Measurements from ENCODE around the gene MAPK8.
A peak's percentile ranks its signal among the peaks of the same experiment; 100 is the strongest.

The MAPK8 gene

GRCh38 chr10:48336978-48337599 lies 30.6 kb downstream of the MAPK8 start:
- TF ChIP-seq GATA2 (IDR thresholded peaks at IDR 0.05; ENCODE audit: low read depth, low read length) = no peak
- no peak for TF ChIP-seq GATA3 (IDR thresholded peaks at IDR 0.05; ENCODE audit: low read depth, low read length)

DNA sequence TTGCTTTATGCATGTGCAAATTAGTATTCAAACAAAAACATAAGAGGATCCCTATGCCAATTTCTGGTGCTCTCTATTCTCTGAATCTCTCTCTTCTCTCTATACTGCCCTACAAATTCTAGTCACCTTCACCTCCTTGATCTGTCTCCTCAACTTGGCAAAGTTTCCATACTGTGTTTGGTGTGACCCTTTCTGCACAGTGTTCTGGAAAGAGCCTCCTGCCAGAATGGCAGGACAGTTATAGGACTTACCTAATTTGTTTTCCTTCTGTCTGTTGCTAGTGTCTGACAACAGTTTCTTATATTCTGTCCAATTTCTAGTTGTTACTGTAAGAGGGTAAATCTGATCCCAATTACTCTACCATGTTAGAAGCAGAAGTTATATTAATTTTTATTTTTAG lies 34.3 kb downstream of the MAPK8 start:
- TF ChIP-seq GATA2 (IDR thresholded peaks at IDR 0.05; ENCODE audit: low read depth, low read length) (no peak), GATA3 (IDR thresholded peaks at IDR 0.05; ENCODE audit: low read depth, low read length) (no peak)

GRCh38 chr10:48343106-48343505 lies 36.6 kb downstream of the MAPK8 start:
- TF ChIP-seq GATA2 (IDR thresholded peaks at IDR 0.05; ENCODE audit: low read depth, low read length) (peak; percentile 53; the same call in 1 of the 2 replicates), GATA3 (IDR thresholded peaks at IDR 0.05; ENCODE audit: low read depth, low read length) (no peak)

- TF ChIP-seq GATA3 (IDR thresholded peaks at IDR 0.05; ENCODE audit: low read depth, low read length) = no peak
- no peak for TF ChIP-seq GATA2 (IDR thresholded peaks at IDR 0.05; ENCODE audit: low read depth, low read length)
Observed at GRCh38 chr10:48343921-48344598, 37.6 kb downstream of the MAPK8 start.

DNA sequence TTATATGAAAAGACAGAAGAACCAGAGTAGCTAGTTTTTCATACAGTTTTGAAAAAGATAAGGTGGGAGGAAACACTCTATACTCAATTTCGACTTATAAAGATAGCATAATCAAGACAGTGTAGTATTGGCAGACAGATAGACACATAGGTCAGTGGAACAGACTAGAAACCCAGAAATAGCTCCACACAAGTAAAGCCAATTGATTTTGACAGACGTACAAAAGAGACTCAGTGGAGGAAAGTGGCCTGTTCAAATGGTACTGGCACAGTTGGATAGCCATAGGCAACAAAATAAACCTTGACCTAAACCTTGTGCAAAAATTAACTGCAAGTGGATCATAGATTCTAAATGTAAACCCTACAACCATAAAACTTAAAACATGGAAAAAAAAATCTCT lies 46.8 kb downstream of the MAPK8 start:
- no peak for TF ChIP-seq GATA2 (IDR thresholded peaks at IDR 0.05; ENCODE audit: low read depth, low read length)
- no peak for TF ChIP-seq GATA3 (IDR thresholded peaks at IDR 0.05; ENCODE audit: low read depth, low read length)

DNA sequence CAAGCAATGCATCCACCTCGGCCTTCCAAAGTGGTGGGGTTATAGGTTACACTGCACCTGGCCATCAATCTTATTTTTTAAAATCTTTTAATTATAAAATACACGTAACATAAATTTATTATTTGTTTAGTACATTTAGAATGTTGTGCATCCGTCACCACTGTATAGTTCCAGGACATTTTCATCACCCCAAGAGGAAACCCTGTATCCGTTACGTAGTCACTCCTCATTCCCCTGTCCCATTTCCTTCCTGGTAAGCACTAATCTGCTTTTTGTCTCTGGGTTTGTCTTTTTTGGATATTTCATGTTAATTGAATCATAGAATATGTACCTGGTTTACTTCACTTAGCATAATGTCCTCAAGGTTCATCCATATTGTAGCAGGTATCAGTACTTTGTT lies 51.2 kb downstream of the MAPK8 start:
- TF ChIP-seq GATA2 (IDR thresholded peaks at IDR 0.05; ENCODE audit: low read depth, low read length) (no peak), GATA3 (IDR thresholded peaks at IDR 0.05; ENCODE audit: low read depth, low read length) (no peak)

GRCh38 chr10:48358162-48358561 lies 51.7 kb downstream of the MAPK8 start:
- TF ChIP-seq GATA2 (IDR thresholded peaks at IDR 0.05; ENCODE audit: low read depth, low read length) (no peak), GATA3 (IDR thresholded peaks at IDR 0.05; ENCODE audit: low read depth, low read length) (no peak)

DNA sequence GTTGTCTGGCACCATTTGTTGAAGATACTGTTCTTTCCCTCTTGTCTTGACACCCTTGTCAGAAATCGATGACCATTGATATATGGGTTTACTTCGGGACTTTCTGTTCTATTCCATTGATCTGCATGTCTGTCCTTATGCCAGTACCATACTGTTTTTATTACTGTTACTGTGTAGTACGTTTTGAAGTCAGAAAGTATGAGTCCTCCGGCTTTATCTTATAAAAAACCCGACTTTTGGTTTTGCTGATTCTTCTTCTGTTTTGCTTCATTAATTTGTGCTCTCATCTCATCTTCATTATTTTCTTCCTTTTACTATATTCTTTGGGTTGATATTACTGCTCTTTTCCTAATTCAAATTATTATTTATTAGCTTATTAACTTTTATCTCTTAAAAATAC lies 52.4 kb downstream of the MAPK8 start:
- TF ChIP-seq GATA3 (IDR thresholded peaks at IDR 0.05; ENCODE audit: low read depth, low read length) = no peak
- TF ChIP-seq GATA2 (IDR thresholded peaks at IDR 0.05; ENCODE audit: low read depth, low read length) = no peak

DNA sequence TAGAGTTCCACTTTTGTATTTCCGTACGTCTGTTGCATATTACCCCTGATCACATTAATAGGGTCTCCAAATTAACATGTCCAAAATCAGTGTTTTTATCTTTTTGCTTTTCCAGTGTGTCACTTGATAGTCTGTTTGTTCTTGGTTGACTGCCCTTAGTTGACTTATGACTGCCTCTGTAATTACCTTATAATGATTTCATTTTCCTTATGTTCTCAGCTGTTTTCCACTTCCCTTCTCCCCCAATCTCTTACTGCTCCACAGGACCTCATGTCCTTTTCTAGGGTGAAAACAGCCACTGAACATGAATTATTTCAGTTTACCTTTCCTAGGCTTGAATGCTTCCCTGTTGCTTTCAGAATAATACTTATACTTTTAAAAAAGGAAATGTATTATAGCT lies 54.7 kb downstream of the MAPK8 start:
- TF ChIP-seq GATA3 (IDR thresholded peaks at IDR 0.05; ENCODE audit: low read depth, low read length) (no peak), GATA2 (IDR thresholded peaks at IDR 0.05; ENCODE audit: low read depth, low read length) (no peak)

DNA sequence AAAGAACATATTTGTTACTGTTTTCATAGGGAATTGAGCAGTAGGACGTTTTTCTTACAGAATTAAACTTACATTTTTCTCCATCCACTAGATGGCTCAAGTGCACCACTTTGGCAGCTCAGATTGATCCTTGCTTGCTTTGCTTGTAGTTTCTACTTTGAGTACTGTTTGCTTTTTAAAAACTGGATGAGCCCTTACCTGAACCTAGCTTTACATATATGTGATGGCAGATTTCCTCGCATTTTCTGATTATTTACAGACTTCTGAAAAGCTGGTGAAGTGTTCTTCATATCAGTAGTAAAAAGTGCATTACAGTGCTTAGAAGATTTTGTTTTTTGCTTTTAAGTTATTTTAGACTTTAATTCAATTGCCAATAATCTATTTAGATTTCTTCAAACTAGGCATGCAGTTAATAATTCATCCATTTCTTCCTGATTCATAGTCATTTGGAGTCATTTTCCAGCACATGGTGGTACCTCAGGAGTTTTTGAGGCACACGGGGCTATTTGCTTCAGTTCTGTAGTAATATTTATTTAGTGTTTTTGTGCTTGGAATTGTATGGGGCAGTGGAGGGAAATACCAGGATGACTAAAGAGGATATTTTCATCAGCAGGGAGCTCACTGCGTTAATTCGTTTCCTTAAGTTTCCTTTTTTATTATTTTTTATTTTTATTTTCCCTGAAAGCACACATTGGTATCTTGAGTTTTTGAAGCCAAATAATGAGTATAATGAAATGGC lies 57.3 kb downstream of the MAPK8 start:
- no peak for TF ChIP-seq GATA3 (IDR thresholded peaks at IDR 0.05; ENCODE audit: low read depth, low read length)
- no peak for TF ChIP-seq GATA2 (IDR thresholded peaks at IDR 0.05; ENCODE audit: low read depth, low read length)

GRCh38 chr10:48364659-48365405 lies 58.4 kb downstream of the MAPK8 start:
- no peak for TF ChIP-seq GATA2 (IDR thresholded peaks at IDR 0.05; ENCODE audit: low read depth, low read length)
- no peak for TF ChIP-seq GATA3 (IDR thresholded peaks at IDR 0.05; ENCODE audit: low read depth, low read length)

DNA sequence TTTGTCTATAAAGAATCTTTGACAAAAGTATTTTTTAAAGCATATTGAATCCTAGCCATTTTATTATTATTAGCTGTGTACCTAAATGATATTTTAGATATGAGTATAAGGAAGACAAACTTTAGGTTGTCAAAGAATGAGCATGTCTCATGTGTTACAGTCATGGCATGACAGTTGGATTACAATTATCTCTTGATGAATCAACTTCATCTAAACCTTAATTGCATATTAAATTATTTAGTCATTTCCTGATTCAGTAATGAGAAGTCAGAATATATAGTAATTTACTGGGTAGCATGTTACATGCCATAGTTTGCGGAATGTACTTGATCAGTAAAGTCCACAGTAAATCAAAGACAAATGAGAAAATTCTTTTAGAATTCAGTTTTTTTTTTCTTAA lies 59.2 kb downstream of the MAPK8 start:
- TF ChIP-seq GATA2 (IDR thresholded peaks at IDR 0.05; ENCODE audit: low read depth, low read length) (no peak), GATA3 (IDR thresholded peaks at IDR 0.05; ENCODE audit: low read depth, low read length) (no peak)

- TF ChIP-seq GATA2 (IDR thresholded peaks at IDR 0.05; ENCODE audit: low read depth, low read length) = no peak
- TF ChIP-seq GATA3 (IDR thresholded peaks at IDR 0.05; ENCODE audit: low read depth, low read length) = no peak
Observed at GRCh38 chr10:48366261-48366660, 59.8 kb downstream of the MAPK8 start.

GRCh38 chr10:48369501-48369900 lies 63.0 kb downstream of the MAPK8 start:
- TF ChIP-seq GATA3 (IDR thresholded peaks at IDR 0.05; ENCODE audit: low read depth, low read length) (no peak), GATA2 (IDR thresholded peaks at IDR 0.05; ENCODE audit: low read depth, low read length) (no peak)

All from SH-SY5Y (cell line).